NCI-H345 (cell line): ENCODE results near the gene KCNJ5.

Experiments used
- DNase-seq: peaks from one replicate; lab custom pipeline; 2025; lab: John Stamatoyannopoulos, UW

KCNJ5 gene

DNA sequence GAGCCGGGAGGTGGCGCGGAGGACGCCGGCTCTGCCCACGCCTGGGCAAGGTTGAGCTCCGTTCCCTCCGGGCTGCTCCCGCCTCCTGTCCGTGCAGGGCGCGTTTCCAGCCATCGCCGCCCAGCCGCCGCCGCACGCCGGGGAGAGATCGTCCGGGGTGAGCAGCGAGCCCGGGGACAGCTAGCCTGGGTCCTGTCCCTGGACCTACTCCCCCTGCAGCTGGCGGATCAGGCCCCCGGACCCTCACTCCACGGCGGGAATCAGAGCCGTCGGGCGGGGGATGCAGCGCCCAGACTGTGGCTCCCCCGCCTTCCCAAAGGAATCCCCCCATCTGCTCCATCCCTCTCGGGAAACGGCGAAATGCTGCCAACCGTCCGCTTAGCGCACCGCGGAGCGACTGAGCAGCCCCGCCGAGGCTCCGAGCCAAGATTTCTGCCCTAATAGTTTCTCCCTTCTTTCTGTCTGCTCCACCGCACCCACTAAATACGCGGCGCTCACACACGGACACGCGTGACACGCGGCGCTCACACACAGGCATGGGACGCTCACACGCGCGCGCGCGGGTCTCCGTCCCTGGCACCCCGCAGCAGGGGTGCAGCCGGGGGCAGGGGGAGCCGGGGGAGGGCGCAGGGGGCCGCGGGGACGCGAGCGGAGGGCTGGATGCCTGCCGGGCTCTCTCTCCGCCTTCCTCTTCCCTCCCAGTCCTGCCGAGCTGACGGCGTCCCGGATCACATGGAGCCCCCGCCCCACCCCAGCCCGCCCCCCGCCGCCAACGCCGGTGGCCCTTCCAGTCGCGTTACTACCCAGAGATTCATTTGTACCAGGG is at the start of gene KCNJ5:
Gene KCNJ5 (plus strand): TSS at position 814 of the 826 bp plus-strand sequence. CDS start 19,918 bp downstream, outside the sequence.
- peak; percentile 52 for DNase-seq

- DNase-seq = no peak
These were observed 49.6 kb upstream of the KCNJ5 start for GRCh38 chr11:128841461-128842072.

DNA sequence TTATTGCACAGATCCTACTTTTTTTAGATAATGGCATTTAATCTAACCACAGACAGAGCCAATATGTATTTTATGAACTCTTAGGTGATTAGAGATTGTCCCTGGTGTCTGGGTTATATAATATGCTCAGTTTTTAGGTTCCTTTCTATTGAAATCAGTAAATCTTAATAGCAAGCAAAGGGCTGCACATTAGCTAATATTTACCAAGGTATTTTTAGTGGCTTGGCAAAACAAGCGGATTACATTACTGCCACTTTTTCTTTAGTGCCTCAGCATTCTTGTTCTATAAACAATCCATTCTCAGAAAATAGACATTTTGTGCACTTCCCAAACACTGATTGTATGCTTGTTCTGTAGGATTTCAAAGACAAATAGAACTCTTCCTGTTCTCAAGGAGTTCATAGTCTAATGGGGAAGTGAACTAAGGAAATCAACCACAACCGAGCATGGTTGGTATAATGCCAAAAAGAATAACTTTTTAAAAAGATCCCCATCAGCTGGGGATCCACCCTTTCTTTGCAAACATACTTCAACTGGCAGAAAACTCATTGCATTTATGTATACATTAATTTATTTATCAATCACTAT is 47.9 kb upstream of the KCNJ5 start:
- DNase-seq = no peak

DNA sequence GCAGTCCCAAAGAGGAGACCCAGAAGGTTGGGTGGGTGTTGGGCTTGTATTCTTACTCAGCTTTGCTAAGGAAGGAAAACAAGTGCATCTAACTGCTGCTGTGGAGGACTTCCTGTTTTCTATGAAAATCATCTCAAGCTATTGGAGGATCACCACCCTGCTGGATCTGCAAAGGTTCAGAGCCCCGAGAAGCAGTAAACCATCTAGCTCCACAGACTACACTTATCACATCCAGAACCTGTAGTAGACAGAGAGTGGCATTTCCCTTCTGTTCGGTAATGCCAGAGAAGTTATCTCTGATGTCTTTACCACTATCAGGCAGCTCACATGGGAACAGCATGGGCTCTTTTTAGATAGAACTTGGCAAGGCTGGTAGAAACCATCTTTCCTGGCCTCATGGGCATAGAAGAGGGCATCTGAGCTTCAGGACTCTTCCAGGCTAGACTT is 45.8 kb upstream of the KCNJ5 start:
- no peak for DNase-seq

DNA sequence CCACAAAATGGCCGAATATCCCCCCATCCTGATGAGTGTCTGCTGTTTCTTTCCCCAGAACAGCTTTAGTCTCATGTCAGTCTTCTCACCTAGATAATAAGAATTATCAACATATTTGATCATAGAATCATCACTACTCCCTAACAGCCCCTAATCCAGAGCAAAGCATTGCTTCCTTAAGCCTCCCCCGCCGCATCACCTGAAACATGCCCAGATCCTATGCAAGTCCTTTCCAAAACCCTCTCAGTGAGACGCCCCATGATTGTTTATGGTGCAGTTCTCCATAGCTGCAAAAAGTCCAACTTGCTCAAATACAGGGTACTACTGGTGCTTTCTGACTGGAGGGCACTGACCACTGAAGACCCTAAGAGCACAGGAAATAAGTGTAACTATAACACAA is 44.2 kb upstream of the KCNJ5 start:
- no peak for DNase-seq

DNA sequence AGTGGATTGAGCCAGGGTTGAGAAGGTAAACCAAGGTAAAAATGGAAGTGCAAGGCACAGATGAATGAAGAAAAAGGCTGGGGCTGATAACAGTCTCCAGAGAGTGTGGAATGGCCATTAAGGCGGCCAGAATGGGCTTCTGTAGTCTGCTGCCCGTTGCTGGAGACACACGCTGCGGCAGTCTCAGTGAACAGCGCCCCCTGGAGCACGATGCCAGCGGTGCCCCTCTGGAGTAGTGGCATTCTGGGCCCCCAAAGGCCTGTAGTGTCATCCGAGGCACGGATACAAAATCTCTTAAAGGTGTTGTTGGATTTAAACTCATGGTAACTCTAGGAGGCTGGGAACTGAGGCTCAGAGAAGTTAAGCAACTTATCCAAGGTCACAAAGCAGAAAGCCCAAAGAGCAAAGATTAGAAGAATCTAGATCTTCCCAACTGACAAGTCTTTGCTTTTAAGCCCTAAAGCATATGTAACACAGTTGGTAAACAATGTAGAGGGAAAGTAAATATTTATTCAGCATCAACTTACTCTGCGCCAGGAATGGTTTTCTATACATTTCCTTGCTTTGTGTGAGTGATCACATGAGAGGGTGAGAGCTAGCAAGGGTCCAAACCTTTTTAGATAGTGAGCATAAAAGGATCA is 42.2 kb upstream of the KCNJ5 start:
- peak; percentile 59 for DNase-seq

DNA sequence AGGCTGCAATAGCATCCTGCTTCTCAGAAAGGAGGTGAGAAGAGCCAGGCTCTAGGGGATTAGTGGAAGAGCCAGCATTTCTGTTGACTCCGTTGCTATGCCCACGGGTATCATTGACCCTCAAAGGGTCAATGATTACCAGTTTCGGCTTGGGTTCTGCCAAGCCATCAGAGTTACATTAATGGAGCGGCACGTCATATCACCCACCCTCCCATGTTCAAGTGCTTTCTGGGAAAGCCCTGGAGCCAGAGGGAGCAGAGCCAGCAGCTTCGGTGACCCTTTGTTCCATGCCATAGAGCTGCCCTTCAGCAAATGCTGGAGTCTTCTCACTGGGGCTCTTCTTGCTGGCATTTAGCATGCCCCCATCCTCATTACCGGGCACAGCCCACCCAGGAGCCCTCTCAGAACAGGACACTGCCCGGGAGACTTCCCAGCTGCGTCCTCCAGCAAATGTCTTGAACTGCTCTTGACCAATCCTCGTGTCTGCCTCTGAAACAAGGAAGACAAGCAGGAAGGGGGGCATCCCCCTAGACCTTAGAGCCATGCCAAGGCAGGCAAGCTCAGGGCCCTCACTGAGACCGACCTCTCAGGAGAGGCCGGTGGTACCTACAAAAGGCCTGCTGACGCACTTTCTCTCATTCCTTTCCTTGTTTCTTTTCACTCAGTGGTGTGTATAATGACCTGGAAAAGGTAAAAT is 38.7 kb upstream of the KCNJ5 start:
- DNase-seq = no peak

DNA sequence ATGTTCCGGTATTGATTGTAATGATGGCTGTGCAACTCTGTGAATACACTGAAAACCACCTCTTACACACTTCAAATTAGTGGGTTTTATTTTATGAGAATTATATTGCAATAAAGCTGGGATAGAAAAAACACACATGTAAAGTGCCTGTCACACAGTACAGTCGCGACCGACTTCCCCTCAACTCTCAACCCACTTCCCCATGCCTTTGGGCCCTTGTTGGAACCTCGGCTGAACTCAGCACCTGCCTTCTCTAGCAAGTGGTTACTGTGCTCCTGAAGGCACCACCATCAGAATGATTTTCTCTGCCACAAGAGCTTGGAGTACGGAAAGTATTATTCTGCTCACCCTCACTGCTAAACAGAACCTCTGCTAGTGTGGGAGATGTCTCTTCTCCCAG is 37.6 kb upstream of the KCNJ5 start:
- DNase-seq = no peak

GRCh38 chr11:128854841-128855240 is 36.3 kb upstream of the KCNJ5 start:
- DNase-seq = no peak

GRCh38 chr11:128856241-128856640 is 34.9 kb upstream of the KCNJ5 start:
- no peak for DNase-seq

DNA sequence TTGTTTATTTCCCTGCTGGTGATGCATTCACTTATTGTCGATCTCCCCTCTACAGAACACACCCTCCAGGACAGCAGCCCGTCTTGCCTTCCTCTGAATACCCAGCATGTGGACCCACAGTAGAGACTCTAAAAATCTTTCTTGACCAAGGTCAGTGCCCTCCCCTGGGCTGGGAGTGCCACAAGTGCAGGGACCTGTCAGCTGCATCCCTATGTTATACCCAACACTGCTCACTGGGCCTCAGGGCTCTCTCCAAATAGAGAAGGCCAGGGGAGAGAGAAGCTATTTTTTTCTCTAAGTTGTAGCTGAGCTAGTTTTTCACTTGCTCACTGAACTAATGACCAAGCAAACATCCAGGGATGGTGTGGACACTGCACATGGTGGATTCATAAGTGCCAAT is 33.8 kb upstream of the KCNJ5 start:
- no peak for DNase-seq

DNA sequence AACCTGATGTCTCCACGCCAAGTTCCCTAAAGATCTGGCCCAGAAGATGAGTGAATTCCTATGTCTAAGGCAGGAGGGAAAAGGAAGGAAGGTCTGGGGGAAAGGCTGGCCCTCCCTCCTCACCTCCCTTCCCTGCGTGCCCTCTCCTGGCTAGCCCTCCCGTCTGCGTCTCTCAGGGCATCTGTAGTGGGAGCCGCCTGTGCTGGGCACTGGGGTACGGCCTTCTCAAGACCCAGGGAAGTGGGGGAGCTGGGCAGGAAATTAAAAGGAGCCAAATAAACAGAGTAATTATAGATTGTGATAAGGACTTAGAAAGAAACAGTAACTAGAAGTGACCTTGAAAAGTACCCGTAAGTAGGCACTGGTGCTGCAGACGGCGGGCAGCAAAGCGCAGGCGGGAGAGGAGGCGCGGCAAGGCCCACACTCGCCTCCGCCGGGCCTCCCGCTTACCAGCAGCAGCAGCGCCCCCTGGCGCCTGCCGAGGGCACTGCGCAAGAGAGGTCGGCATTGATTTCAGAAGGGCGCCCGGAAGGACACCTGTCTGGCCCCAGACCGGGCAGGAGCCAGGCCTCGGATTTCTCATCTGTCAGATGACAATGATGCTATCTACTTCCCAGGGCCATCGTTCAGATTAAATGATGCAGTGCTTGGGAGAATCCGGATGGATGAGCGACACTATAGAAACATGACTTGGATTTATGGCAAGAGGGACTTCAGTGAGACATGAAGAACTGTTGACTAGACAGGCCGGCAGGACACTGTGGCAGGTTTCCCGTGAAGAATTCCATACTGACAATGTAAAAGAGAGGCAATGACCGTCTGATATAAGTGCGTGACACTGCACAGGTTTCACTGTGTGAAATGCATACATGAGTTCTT is 31.4 kb upstream of the KCNJ5 start:
- DNase-seq = no peak

GRCh38 chr11:128860571-128861361 is 30.4 kb upstream of the KCNJ5 start:
- DNase-seq = no peak

- DNase-seq = no peak
These were observed 28.8 kb upstream of the KCNJ5 start for GRCh38 chr11:128862406-128862805.

GRCh38 chr11:128862908-128863660 is 28.1 kb upstream of the KCNJ5 start:
- peak; percentile 25 for DNase-seq

DNA sequence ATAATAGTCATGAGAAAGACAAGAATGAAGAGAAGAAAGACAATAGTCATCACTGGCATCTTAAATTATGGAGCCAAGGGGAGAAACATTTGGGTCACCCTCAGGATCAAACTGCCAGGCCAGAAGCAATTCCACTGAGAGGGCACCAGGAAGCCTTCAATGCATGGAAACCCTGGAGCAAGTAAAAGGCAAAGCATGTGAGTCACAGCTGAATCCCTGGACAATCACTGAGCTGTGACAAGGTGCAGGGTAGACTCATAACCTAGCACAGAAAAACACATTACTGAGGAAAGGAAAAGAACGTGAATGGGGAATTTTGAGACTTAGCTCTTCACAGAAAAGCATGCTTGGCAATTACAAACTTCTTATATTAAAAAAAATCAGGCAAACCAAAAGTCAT is 25.7 kb upstream of the KCNJ5 start:
- no peak for DNase-seq

GRCh38 chr11:128867277-128867676 is 23.9 kb upstream of the KCNJ5 start, which contains the start of gene KCNJ1:
TSS of gene KCNJ1 (minus strand) at chr11:128867296. CDS start at chr11:128840243, 27,053 bp downstream.
- no peak for DNase-seq

DNA sequence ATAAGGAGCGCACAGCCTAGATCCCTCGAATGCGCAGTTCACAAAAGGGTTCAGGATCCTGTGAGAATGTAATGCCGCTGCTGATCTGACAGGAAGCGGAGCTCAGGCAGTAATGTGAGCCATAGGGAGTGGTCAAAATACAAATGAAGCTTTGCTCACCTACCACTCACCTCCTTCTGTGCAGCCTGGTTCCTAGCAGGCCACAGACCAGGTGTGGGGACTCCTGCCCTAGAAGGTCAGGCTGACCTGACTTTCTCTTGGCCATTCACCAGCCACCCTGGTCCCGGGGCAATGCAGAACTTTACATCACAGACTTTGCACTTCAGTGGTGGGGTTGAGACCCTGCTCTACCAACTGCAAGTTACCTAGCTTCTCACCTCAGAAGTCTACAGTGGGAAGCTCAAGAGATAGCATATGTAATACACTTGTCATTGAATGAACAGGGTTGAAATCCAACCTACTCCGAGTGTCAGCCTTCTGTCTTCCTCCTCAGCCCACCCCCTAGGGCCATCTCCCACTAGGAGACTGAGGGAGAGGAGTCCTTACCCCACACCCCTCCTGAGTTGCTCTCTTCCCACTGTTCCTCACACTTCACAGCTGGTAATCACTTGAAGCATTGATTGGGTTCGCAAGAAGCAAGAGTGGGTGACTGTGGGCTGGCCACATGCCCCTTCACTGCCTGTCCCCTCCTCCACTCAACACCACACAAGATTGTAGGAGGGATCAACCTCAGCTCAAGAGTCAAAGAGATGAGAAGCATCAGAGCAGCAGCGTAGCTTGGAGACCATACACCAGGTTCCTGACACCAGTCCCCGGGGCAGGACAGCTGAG is 22.1 kb upstream of the KCNJ5 start:
- DNase-seq = no peak
